ENCODE measurements around the gene HMCES. TPM values are rescaled to one million over a fixed set of nuclear protein-coding genes. Genes with fewer than 3 reads are reported as not detected.

The HMCES gene
- polyA plus RNA-seq, 3 donors: 11.9 to 23.0 (median 18.0) TPM

DNA sequence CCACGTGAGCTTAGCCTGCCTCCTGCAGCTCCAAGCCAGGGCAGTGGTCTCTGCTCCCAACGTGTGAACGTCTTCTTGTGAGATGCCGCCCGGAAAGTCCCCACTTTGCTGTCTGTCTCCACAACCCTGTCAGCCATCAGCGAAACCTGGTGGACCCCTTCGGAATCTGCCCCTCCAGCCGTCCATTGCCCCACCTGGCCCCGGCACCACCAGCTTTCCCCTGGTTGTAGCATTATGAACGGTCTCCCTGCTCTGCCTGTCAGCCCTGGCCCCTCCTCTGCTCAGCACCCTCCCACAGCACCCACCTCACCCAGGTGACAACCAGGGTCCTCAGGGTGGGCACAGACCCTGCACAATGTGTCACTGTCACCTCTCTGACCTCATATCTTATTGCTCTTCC lies 71.1 kb downstream of the HMCES start:
- intact Hi-C loops (cut with micrococcal nuclease): no loop called here
- H3K79me2 ChIP-seq (ENCODE audit: insufficient read depth, low read length): no peaks in the 10 kb centered on the region
- H3K4me3 ChIP-seq (replicated peaks in 1 of 3; ENCODE audit: low read depth in 2 of 3, low read length in 3 of 3): no peak overlapping the region
- peak overlapping the region in 2 of 7 donors; percentile 54 to 67 for H3K27ac Mint-ChIP-seq
- H3K4me1 Mint-ChIP-seq: peaks cover 26% of the 10 kb centered on the region
- H3K27me3 ChIP-seq (ENCODE audit: control insufficient read depth in 2 of 2, insufficient read depth in 2 of 2, low read length in 2 of 2): no peaks in the 10 kb centered on the region
- H3K4me1 ChIP-seq (ENCODE audit: control insufficient read depth in 1 of 2, insufficient read depth in 2 of 2, low read length in 2 of 2): peaks cover 13 to 14% of the 10 kb centered on the region in 2 donors
- TF ChIP-seq, protein P1, sequence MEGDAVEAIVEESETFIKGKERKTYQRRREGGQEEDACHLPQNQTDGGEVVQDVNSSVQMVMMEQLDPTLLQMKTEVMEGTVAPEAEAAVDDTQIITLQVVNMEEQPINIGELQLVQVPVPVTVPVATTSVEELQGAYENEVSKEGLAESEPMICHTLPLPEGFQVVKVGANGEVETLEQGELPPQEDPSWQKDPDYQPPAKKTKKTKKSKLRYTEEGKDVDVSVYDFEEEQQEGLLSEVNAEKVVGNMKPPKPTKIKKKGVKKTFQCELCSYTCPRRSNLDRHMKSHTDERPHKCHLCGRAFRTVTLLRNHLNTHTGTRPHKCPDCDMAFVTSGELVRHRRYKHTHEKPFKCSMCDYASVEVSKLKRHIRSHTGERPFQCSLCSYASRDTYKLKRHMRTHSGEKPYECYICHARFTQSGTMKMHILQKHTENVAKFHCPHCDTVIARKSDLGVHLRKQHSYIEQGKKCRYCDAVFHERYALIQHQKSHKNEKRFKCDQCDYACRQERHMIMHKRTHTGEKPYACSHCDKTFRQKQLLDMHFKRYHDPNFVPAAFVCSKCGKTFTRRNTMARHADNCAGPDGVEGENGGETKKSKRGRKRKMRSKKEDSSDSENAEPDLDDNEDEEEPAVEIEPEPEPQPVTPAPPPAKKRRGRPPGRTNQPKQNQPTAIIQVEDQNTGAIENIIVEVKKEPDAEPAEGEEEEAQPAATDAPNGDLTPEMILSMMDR (IDR thresholded peaks at IDR 0.05): no peak
- peaks cover 0 to 4% (median 2%) of the 10 kb centered on the region in 7 donors for H3K9me3 Mint-ChIP-seq
- no peak overlapping the region for H2AFZ ChIP-seq (ENCODE audit: insufficient read depth, low read depth, low read length, poor library complexity, severe bottlenecking)
- no peaks in the 10 kb centered on the region for H3K36me3 Mint-ChIP-seq
- peaks cover 0 to 3% of the 10 kb centered on the region in 2 donors for H3K9me3 ChIP-seq (replicated peaks in 1 of 2; ENCODE audit: control insufficient read depth in 1 of 2, insufficient read depth in 1 of 2, low read length in 2 of 2)
- no peak overlapping the region for H3K4me3 Mint-ChIP-seq
- H3K36me3 ChIP-seq (replicated peaks in 1 of 2; ENCODE audit: control insufficient read depth in 1 of 2, insufficient read depth in 2 of 2, low read length in 2 of 2): no peaks in the 10 kb centered on the region
- H3K27ac ChIP-seq (ENCODE audit: low read depth in 1 of 2, low read length in 2 of 2): peak overlapping the region; percentile 27 to 38
- H4K20me1 ChIP-seq (ENCODE audit: insufficient read depth, low read length): no peaks in the 10 kb centered on the region
- DNase-seq: no peak
- H3K4me2 ChIP-seq (replicated peaks; ENCODE audit: extremely low read depth, low read length, poor library complexity, severe bottlenecking): no peak overlapping the region
- H3K27me3 Mint-ChIP-seq (ENCODE audit: low read depth in 3 of 3): peaks cover 5 to 19% (median 9%) of the 10 kb centered on the region in 3 donors
- 93% methylated on average over 10 of the region's 10 CpGs for WGBS (ENCODE audit: insufficient coverage)
- no peak overlapping the region for H3K9ac ChIP-seq (ENCODE audit: insufficient read depth, low read length, poor library complexity, severe bottlenecking)

DNA sequence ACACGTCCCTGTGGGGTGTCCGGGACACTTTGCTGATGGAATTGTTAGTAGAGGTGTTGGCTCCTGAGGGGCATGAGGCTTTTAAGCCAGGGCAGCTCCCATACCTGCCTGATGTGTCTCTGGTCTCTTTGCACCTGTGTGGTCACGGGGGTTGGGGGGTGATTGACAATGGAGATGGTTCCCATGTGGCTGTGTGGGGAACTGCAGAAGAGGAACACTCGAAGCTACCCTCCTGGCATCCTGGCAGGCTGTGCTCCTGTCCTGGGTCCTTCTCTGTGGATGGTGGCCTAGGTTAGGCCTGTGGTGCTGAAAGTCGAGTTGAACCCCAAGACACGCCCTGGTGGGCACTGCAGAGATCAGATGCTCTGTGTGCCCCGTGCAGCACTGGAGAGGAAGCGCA lies 73.4 kb downstream of the HMCES start:
- H3K27me3 ChIP-seq (ENCODE audit: control insufficient read depth in 2 of 2, insufficient read depth in 2 of 2, low read length in 2 of 2): no peaks in the 10 kb centered on the region
- no peaks in the 10 kb centered on the region for H3K79me2 ChIP-seq (ENCODE audit: insufficient read depth, low read length)
- 96% methylated on average over 7 of the region's 8 CpGs for WGBS (ENCODE audit: insufficient coverage)
- Mint-ChIP-seq H3K9me3 (peaks cover 0 to 4% (median 2%) of the 10 kb centered on the region in 7 donors), H3K4me1 (peaks cover 23% of the 10 kb centered on the region), H3K27me3 (ENCODE audit: low read depth in 3 of 3) (peaks cover 0 to 7% (median 6%) of the 10 kb centered on the region in 3 donors), H3K4me3 (no peak overlapping the region), H3K36me3 (no peaks in the 10 kb centered on the region), H3K27ac (no peak overlapping the region)
- intact Hi-C loops (cut with micrococcal nuclease): no loop called here
- no peaks in the 10 kb centered on the region for H4K20me1 ChIP-seq (ENCODE audit: insufficient read depth, low read length)
- peaks cover 13 to 14% of the 10 kb centered on the region in 2 donors for H3K4me1 ChIP-seq (ENCODE audit: control insufficient read depth in 1 of 2, insufficient read depth in 2 of 2, low read length in 2 of 2)
- H3K27ac ChIP-seq (ENCODE audit: low read depth in 1 of 2, low read length in 2 of 2): no peak overlapping the region
- TF ChIP-seq, protein P1 (IDR thresholded peaks at IDR 0.05): peak; percentile 42
- no peaks in the 10 kb centered on the region for H3K36me3 ChIP-seq (replicated peaks in 1 of 2; ENCODE audit: control insufficient read depth in 1 of 2, insufficient read depth in 2 of 2, low read length in 2 of 2)
- peaks cover 0 to 3% of the 10 kb centered on the region in 2 donors for H3K9me3 ChIP-seq (replicated peaks in 1 of 2; ENCODE audit: control insufficient read depth in 1 of 2, insufficient read depth in 1 of 2, low read length in 2 of 2)
- H2AFZ ChIP-seq (ENCODE audit: insufficient read depth, low read depth, low read length, poor library complexity, severe bottlenecking): no peak overlapping the region
- DNase-seq: no peak
- no peak overlapping the region for H3K4me3 ChIP-seq (replicated peaks in 1 of 3; ENCODE audit: low read depth in 2 of 3, low read length in 3 of 3)
- no peak overlapping the region for H3K4me2 ChIP-seq (replicated peaks; ENCODE audit: extremely low read depth, low read length, poor library complexity, severe bottlenecking)
- no peak overlapping the region for H3K9ac ChIP-seq (ENCODE audit: insufficient read depth, low read length, poor library complexity, severe bottlenecking)

Data from CD14-positive monocyte (primary cell).